ENCODE data around the gene BASP1. TPM values are rescaled to one million over a fixed set of nuclear protein-coding genes. Genes with fewer than 3 reads are reported as not detected.

Gene BASP1
- polyA plus RNA-seq, 1 of the 3 experiments (the other 2 are of a cell fraction) = 107 TPM

DNA sequence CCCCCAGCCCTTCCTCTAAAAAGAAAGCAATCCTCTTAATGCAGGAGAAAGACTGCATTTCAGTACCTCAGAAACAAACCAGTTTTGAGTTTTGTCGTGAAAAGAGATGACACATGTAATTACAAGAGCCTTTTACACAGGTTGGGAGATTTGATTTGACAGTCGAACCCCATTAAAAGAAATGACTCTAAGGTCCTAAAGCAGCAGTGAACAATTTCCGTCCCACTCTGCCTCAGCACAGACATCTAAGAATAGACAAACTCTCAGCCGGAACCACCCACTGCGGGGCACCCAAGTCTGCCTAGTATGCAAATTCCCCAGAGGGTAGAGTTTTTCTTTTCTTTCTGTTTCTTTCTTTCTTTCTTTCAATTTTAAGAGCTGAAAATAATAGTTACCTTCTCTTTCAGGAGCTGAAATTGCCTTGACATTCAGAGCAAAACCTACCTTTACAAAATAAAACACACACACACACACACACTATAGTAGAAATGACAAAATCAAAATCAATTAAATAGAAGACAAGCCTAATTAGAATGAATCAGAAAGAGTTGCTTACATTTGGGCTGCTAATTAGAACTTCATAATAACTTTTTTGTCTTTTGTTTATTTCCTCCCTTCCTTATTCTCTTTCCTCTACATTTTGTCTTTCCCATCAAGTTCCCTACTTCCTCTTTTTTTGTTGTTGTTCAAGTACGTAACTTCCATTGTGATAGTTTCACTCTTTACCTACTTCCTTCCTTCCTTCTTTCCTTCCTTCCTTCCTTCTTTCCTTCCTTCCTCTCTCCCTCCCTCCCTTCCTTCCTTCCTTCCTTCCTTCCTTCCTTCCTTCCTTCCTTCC lies 65.1 kb downstream of the BASP1 start:
- no peaks in the 10 kb centered on the region for H3K36me3 ChIP-seq (replicated peaks in 1 of 2; ENCODE audit: control insufficient read depth in 1 of 2, insufficient read depth in 2 of 2, low read length in 1 of 2)
- TF ChIP-seq, protein P1, sequence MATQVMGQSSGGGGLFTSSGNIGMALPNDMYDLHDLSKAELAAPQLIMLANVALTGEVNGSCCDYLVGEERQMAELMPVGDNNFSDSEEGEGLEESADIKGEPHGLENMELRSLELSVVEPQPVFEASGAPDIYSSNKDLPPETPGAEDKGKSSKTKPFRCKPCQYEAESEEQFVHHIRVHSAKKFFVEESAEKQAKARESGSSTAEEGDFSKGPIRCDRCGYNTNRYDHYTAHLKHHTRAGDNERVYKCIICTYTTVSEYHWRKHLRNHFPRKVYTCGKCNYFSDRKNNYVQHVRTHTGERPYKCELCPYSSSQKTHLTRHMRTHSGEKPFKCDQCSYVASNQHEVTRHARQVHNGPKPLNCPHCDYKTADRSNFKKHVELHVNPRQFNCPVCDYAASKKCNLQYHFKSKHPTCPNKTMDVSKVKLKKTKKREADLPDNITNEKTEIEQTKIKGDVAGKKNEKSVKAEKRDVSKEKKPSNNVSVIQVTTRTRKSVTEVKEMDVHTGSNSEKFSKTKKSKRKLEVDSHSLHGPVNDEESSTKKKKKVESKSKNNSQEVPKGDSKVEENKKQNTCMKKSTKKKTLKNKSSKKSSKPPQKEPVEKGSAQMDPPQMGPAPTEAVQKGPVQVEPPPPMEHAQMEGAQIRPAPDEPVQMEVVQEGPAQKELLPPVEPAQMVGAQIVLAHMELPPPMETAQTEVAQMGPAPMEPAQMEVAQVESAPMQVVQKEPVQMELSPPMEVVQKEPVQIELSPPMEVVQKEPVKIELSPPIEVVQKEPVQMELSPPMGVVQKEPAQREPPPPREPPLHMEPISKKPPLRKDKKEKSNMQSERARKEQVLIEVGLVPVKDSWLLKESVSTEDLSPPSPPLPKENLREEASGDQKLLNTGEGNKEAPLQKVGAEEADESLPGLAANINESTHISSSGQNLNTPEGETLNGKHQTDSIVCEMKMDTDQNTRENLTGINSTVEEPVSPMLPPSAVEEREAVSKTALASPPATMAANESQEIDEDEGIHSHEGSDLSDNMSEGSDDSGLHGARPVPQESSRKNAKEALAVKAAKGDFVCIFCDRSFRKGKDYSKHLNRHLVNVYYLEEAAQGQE (IDR thresholded peaks at IDR 0.05; ENCODE audit: low read depth, low read length) = no peak
- TF ChIP-seq GATA2 (CRISPR knock-in tag; IDR thresholded peaks at IDR 0.05) (no peak), YY1 (IDR thresholded peaks at IDR 0.05; ENCODE audit: low read depth) (no peak), RXRA (IDR thresholded peaks at IDR 0.05; ENCODE audit: borderline replicate concordance, low read depth) (no peak), RCOR1 (IDR thresholded peaks at IDR 0.05; ENCODE audit: low read length) (no peak), EP300 (IDR thresholded peaks at IDR 0.05; ENCODE audit: borderline replicate concordance in 1 of 2, low read depth in 1 of 2, low read length in 1 of 2) (no peak), RFX5 (IDR thresholded peaks at IDR 0.05; ENCODE audit: low read length) (no peak), TEAD4 (IDR thresholded peaks at IDR 0.05; ENCODE audit: borderline replicate concordance, insufficient read depth) (no peak), TAF1 (IDR thresholded peaks at IDR 0.05; ENCODE audit: borderline replicate concordance, low read depth, low read length) (no peak), JUND (IDR thresholded peaks at IDR 0.05) (no peak), NRF1 (IDR thresholded peaks at IDR 0.05; ENCODE audit: low read depth, low read length) (no peak), FOSL2 (IDR thresholded peaks at IDR 0.05; ENCODE audit: borderline replicate concordance, low read depth) (no peak)
- TF ChIP-seq, protein P2, sequence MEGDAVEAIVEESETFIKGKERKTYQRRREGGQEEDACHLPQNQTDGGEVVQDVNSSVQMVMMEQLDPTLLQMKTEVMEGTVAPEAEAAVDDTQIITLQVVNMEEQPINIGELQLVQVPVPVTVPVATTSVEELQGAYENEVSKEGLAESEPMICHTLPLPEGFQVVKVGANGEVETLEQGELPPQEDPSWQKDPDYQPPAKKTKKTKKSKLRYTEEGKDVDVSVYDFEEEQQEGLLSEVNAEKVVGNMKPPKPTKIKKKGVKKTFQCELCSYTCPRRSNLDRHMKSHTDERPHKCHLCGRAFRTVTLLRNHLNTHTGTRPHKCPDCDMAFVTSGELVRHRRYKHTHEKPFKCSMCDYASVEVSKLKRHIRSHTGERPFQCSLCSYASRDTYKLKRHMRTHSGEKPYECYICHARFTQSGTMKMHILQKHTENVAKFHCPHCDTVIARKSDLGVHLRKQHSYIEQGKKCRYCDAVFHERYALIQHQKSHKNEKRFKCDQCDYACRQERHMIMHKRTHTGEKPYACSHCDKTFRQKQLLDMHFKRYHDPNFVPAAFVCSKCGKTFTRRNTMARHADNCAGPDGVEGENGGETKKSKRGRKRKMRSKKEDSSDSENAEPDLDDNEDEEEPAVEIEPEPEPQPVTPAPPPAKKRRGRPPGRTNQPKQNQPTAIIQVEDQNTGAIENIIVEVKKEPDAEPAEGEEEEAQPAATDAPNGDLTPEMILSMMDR (IDR thresholded peaks at IDR 0.05) = no peak
- TF ChIP-seq, protein P3, sequence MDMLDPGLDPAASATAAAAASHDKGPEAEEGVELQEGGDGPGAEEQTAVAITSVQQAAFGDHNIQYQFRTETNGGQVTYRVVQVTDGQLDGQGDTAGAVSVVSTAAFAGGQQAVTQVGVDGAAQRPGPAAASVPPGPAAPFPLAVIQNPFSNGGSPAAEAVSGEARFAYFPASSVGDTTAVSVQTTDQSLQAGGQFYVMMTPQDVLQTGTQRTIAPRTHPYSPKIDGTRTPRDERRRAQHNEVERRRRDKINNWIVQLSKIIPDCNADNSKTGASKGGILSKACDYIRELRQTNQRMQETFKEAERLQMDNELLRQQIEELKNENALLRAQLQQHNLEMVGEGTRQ (IDR thresholded peaks at IDR 0.05; ENCODE audit: borderline replicate concordance, low read depth, low read length) = no peak
- TF ChIP-seq, protein P4, sequence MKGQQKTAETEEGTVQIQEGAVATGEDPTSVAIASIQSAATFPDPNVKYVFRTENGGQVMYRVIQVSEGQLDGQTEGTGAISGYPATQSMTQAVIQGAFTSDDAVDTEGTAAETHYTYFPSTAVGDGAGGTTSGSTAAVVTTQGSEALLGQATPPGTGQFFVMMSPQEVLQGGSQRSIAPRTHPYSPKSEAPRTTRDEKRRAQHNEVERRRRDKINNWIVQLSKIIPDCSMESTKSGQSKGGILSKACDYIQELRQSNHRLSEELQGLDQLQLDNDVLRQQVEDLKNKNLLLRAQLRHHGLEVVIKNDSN (IDR thresholded peaks at IDR 0.05; ENCODE audit: borderline replicate concordance, low read depth) = no peak
- TF ChIP-seq, protein P5, sequence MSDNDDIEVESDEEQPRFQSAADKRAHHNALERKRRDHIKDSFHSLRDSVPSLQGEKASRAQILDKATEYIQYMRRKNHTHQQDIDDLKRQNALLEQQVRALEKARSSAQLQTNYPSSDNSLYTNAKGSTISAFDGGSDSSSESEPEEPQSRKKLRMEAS (IDR thresholded peaks at IDR 0.05; ENCODE audit: low read depth) = no peak
- POLR2A ChIA-PET = interaction anchor here (0.6 kb wide), 1 partner anchor 15 kb away, joined by 4 read pairs; no protein-coding TSS in a partner anchor
- H3K4me1 ChIP-seq (ENCODE audit: control insufficient read depth in 1 of 2, insufficient read depth in 2 of 2, low read depth in 1 of 2, low read length in 1 of 2) = no peaks in the 10 kb centered on the region; a peak in 1 of 4 replicates
- no peak overlapping the region for H3K4me3 ChIP-seq (ENCODE audit: low read depth in 2 of 2, low read length in 1 of 2)
- no peaks in the 10 kb centered on the region for H3K9me3 ChIP-seq
- CTCF ChIA-PET = no interaction called here
- no peak for DNase-seq
- no peak overlapping the region for H2AFZ ChIP-seq (ENCODE audit: low read depth)
- H3K9ac ChIP-seq = no peak overlapping the region
- H3K27me3 ChIP-seq (ENCODE audit: insufficient read depth) = no peaks in the 10 kb centered on the region
- no peak overlapping the region for H3K27ac ChIP-seq (ENCODE audit: low read depth in 2 of 2, low read length in 1 of 2)
- H3K9me2 ChIP-seq = no peaks in the 10 kb centered on the region
- H3F3A ChIP-seq (replicated peaks; ENCODE audit: insufficient read depth) = peaks cover 12% of the 10 kb centered on the region
- H4K20me1 ChIP-seq (ENCODE audit: insufficient read depth) = no peaks in the 10 kb centered on the region
- H3K79me2 ChIP-seq (ENCODE audit: insufficient read depth) = no peaks in the 10 kb centered on the region
- H3K4me2 ChIP-seq = no peak overlapping the region
- 74% methylated on average over 6 of the region's 6 CpGs for WGBS (ENCODE audit: low lambda C conversion rate)
